NCI-H2081 treated with DMSO at 0.1 percent for 48 hours (cell line): ENCODE results near the gene SVOP.

Source experiments
- DNase-seq: peaks from one replicate; lab custom pipeline; 2025; lab: John Stamatoyannopoulos, UW

Gene SVOP

DNA sequence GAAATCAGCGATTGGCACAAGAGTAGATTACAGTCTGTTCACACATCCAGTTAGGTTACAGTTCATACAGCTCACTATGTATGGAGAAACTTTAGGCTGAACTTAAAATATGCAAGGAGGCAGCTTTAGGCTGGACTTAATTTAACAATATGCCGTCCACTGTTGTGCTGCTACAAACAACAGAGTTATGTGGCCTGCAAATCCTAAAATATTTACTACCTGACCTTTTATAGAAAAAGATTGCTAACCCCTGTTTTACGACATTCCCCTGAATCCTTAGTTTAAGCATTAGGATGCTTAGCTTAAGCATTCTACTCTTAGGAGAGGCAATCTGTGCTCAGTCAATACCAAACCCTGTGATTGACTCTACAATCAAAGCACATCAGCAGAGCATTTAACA is 90.1 kb downstream of the SVOP start:
- DNase-seq, result no peak

DNA sequence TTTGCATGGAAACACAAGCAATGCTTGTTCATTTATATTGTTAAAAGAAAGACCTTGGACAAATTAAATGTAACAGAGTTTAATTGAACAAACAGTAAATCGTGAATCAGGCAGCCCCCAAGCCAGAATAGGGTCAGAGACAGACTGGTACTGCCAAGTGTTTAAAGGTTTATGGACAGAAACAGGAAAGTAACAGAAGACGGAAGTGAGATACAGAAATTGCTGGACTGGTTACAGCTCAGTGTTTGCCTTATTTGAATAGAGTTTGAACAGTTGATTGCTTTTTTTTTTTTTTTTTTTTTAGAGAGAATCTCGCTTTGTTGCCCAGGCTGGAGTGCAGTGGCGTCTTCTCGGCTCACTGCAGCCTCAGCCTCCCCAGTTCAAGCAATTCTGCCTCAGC is 90.7 kb downstream of the SVOP start:
- DNase-seq, result no peak

DNA sequence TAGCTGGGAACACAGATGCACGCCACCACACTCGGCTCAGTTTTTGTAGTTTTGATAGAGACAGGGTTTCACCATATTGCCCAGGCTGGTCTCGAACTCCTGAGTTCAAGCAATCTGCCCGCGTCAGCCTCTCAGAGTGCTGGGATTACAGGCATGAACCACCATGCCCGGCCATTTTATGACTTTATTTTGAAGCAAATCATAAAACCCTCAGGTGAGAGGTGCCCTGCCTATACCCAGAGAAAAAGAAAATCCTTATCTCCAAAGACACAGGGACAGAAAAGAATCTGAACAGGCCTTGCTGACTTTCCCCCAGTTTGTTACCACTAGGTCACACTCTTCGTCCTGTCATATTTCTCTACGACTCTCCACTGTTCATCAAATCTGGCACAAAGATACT is 92.2 kb downstream of the SVOP start:
- DNase-seq, result no peak

DNA sequence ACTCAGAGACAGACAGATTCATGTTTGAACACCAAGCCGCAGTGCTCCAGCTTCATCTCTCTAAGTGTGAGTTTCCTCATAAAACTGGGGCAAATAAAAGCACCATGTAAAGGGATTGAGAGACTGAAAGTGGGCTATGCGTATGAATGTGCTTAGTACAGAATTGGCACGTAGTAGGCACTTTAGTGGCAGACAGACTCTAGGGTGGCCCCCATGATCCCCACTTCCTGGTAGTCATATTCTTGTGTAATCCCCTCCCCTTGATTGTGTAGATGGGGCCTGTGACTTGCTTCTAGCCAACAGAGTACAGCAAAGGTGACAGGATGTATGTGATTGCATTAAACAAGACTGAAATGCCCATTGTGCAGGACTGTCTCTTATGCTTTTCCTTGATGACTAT is 98.0 kb downstream of the SVOP start:
- DNase-seq, result no peak

DNA sequence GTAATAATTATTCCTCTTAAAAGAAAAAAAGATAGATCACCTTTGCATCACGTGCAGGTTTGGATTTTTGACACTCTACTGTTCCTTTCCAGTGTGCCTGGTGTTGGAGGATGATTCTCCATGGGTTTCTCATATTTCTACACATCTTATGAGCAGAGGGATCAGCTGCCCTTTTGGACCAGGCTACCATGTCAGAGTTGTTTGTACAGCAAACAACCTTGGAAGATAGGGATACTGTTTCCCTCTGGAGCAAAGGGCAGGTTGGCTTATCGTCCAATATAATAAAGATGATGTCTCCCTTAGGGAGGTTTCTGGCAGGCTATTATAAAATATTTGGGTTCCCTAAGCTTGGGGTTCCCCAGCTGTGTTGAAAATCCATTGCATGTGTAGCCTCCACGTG is 98.9 kb downstream of the SVOP start:
- DNase-seq, result no peak

DNA sequence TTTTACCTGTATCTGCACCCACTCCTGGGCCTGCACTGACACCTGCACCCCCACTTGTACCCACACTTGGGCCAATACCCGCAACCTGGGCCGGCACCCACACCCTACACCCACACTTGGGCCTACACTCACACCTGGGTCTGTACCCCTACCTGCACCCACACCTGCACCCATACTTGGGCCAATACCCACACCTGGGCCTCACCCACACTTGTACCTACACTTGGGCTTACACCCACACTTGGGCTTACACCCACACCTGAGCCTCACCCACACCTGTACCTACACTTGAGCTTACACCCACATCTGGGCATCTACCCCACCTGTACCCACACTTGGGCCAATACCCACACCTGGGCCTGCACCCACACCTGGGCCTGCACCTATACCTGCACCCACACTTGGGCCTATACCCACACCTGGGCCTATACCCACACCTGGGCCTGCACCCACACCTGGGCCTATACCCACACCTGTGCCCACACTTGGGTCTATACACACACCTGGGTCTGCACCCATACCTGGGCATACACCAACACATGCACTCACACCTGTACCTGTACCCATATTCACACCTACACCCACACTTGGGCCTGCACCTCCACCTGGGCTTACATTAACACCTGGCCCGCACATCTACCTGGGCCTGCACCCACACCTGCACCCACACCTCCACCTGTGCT is 101.8 kb downstream of the SVOP start:
- DNase-seq, result no peak

DNA sequence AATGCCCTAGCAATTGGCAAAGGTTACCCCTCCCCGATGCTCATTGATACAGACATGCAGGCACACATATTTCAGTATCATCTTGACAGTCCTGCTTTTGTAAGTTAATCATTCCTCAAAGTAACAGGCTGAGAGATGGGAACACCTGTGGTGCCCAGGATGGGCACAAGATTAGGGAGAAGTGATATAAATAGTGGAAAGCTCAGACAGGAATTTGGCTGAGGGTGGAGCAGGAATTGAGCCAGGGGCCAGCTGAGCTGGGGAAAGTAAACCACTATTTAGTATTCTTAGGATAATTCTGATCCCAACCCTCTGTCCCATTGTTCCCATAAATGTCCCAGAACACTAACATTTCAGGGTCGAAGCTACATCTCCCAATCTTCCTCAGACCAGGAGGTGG is 102.7 kb downstream of the SVOP start:
- DNase-seq, result no peak

DNA sequence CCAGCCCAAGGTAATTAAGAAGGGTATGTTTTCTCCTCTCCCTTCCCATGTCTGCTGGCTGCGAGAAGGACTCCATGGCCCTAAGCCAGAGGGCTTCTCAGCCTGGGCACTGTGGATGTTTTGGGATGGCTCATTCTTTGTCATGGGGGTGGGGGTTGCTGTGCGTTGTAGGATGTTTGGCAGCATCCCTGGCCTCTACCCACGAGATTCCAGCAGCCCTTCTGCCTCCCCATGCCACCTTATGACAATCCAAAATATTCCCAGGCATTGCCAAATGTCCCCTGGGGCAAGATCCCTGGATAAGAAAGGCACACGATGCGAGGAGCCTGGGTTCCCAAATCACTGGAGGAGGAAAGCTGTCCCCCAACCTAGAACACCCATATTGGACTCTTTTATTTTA is 104.5 kb downstream of the SVOP start:
- DNase-seq, result no peak

DNA sequence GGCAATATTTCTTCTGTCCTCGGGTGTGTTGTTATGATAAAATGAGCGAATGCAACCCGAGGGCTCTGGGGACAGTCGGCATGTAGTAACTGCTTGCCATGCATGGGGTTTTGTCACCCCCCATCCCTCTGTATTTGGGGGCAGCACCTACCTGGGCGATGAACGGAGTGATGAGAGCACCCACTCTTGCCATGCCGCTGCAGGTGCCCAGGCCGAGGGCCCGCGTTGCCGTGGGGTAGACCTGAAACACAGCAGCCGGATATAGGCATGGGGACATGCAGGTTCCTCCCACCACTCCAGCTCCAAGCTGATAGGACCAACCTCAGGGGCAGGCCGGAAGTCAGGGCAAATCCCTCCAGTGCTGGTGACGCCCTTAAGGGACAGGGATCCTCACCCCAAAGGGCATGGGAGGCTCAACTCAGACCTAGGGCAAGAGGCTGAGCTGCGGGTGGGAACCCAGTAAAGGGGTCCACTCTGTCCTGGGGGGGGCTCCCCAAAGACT is 105.2 kb downstream of the SVOP start:
- no peak for DNase-seq

DNA sequence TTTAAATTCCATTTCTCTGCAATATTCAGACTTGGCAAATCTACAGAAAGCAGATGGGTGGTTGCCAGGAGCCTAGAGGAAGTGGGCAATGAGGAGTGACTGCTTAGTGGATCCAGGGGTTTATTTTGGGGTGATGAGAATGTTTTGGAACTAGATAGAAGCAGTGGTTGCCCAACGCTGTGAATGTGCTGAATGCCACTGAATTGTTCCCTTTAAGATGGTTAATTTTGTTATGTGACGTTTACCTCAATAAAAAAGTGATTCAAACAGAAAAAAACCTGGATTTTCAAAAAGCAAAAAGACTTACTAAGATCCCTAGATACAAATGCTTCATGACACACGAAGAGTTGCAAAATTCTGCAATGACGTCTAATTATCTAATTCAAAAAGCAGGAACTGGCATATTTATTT is 106.7 kb downstream of the SVOP start:
- no peak for DNase-seq

DNA sequence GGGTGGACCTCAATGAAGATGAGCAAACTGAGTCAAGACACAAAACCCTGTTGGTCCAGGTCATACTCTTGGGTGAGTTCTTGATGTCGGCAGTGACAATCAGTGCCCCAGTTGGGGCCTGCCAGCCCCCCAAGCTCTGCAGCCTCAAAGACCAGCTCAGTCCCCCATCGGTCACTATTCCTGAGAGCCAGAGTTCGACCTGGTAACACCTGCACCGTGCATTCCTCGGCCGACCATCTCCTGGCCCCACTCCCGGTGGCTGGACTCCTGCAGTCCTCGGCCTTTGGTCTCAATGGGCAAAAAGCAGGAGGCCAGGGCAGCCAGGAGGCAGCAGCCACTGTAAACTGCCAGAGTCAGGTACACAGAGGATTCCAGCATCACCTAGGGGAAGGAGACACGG is 108.5 kb downstream of the SVOP start:
- DNase-seq, result no peak

DNA sequence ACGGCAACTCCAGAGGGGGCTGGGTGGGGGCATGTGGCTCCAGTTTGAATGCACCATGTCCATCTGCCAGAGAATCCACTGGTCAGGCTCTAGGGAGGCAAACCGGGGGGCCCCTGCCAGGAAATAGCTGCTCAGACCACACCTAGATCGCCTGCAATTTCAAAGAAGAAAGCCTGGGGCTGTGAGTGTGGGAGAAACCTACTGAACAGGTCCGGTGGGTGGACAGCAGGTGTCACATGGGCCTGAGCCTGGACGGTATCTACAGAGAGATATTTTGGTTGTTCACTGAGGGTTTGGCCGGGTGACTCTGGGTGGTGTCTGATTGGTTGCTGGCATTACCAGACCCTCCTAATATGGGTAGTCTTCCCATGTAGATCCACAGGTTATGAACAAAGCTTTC is 109.0 kb downstream of the SVOP start:
- no peak for DNase-seq

DNA sequence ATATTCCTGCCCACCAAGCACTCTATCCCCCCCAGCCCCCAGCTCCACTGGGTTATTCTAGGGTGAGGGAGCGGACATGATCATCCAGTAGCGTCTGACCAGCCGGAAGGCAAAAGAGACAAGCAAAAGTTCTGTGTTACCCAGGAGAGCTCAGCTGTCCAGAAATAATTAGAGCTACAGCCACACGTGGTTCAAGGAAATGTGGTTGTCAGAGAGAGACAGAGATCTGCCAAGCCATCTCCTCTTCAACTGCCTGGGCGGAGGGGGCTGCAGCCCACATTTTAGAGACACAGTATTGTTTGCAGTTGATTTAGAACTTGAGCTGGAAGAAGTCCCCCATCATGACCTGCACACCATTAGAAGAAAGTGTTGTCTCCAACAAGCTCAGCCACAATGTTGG is 110.5 kb downstream of the SVOP start:
- DNase-seq, result no peak

DNA sequence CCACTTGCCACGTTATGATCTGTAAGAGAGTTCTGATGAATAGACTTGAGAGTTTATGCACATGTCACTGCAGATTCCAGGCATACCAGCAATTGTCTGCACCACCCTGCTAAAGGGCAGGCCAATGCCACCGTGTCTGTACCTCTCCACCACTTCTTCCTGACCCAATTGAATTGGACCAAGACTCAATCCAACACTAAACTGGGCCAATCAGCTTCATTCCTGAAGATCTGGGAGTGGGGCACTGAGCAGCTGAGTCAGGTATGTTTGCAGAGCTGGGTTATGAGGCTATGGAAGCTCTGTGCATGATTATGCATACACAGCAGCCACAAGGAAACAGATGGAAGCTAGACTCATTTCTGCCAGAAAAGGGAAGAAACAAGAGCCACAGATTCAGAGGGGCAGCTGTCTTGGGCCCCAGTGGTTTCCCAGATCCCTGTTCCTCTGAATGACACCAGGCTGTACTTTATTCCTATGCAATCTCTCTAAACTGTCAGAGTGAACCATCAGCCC is 113.0 kb downstream of the SVOP start:
- DNase-seq, result no peak

DNA sequence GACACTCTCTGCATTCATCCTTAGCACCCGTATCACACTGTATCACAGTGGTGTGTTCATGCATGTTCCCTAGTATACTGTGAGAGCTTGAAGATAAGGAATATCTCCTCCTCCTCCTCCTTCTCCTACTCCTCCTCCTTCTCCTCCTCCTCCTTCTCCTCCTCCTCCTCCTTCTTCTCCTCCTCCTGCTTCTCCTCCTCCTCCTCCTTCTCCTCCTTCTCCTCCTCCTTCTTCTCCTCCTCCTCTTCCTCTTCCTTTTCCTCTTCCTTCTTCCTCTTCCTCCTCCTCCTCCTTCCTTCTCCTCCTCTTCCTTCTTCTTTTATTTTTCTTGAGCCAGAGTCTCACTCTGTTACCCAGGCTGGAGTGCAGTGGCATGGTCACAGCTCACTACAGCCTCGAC is 113.9 kb downstream of the SVOP start:
- no peak for DNase-seq

DNA sequence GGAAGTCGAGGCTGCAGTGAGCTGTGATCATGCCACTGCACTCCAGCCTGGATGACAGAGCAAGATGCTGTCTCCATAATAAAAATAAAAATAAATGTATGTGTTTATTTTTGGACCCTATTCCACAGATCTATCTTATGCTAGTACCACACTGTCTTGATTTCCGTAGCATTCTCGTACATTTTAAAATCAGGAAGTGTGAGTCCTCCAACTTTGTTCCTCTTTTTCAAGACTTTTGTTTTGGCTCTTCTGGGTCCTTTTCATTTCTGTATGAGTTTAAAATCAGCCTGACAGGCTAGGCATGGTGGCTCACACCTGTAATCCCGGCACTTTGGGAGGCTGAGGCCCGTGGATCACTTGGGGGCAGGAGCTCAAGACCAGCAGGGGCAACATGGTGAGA is 115.1 kb downstream of the SVOP start:
- no peak for DNase-seq

DNA sequence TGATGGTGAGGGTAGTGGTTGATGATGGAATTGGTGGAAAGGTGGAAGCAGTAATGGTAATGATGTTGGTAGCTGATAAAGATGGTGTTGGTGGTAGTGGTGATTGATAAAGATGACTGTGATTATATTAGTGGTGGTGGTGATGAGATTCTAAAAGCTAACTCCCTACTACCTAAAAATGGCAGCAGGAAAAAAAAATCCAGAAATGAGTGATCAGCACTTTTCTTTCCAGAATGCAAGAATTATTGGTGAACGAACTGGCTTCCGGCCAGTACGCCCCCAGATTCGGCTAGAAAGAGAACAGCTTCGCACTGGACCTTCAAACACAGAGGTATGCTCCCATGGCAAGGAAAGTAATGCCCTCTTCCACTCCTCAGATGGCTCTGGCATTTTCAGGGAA is 121.7 kb downstream of the SVOP start:
- DNase-seq, result no peak

DNA sequence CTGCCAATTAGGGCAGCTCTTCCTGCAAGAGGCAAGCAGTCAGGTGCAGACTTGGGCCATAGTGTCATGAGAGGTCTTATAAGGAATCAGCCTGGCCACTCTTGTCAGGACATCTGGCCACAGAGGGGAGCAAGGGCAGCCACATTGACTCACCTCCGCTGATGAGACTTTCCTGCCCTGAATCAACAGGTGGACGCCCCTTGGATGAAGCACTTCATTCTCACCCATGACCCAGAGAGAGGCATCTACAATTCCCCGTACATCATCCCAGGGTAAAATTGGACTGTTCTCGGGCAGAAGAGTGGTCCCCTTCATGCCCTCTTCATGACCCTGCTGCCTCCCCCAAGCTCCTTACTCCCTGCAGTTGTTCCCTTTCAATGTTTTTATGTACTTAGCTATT is 124.1 kb downstream of the SVOP start:
- DNase-seq, result no peak

DNA sequence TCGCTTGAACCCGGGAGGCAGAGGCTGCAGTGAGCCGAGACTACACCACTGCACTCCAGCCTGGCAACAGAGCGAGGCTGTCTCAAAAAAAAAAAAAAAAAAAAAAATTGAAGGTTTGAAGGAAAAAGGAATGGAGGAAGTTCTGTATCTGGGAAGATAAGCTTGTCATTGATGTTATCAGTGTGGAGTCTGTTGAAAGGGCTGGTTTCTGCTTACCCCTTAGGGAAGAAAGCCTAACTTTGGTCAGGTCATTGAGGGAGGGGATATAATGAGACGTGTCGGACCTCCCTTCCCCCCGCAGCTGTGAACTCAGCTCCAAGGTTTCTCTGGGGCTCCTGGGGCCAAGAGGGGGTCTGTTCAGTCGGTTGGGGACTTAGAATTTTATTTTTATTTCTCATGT is 124.5 kb downstream of the SVOP start:
- DNase-seq, result no peak

DNA sequence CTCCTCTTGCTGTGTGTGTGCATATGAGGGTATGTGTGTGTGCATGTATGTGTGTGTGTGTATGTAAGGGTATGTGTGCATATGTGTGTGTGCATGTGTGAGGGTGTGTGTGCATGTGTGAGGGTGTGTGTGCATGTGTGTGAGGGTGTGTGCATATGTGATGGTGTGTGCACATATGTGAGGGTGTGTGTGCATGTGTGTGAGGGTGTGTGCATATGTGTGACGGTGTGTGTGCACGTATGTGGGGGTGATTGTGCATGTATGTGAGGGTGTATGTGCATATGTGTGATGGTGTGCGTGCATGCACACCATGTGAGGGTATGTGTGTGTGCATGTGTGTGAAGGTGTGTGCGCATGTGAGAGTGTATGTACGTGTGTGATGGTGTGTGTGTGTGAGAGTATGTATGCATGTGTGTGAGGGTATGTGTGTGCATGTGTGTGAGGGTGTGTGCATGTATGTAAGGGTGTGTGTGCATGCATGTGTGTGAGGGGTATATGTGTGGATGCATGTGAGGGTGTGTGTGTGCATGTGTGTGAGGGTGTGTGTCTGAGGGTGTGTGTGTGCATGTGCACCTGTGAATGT is 125.6 kb downstream of the SVOP start:
- no peak for DNase-seq

DNA sequence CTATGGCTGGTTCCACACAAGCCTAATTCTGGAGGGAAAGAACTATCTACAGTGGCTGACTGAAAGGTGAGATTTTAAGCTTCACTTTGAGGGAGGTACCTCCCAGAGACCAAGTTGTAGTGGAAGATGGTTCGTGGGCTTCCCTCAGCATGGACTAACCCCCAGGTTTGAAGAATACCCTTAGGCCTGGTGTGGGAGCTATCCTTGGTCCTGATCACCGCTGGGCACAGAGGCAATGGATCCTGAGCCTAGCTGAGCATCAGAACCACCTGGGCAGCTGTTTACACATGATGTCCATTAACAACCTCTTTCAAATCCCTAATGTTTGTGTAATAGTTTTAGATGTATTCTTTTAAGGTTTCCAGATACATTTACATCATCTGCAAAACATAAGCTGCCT is 130.7 kb downstream of the SVOP start:
- DNase-seq, result no peak

DNA sequence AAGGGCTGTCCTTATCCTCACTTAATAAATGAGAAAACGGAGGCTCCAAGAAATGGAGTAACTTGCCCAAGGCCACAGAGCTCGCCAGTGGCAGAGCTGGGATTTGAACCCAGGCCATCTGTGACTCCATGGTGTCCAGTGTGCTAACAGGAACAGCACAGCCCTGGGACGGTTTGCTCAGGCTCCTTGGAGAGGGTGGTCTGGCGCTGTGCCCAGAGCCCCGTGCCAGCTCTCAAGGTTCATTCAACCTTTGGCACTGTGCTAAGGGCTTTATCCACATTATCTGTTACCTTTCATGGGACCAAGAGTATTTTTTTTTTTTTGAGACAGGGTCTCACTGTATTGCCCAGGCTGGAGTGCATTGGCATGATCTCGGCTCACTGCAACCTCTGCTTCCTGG is 132.8 kb downstream of the SVOP start:
- DNase-seq, result no peak

DNA sequence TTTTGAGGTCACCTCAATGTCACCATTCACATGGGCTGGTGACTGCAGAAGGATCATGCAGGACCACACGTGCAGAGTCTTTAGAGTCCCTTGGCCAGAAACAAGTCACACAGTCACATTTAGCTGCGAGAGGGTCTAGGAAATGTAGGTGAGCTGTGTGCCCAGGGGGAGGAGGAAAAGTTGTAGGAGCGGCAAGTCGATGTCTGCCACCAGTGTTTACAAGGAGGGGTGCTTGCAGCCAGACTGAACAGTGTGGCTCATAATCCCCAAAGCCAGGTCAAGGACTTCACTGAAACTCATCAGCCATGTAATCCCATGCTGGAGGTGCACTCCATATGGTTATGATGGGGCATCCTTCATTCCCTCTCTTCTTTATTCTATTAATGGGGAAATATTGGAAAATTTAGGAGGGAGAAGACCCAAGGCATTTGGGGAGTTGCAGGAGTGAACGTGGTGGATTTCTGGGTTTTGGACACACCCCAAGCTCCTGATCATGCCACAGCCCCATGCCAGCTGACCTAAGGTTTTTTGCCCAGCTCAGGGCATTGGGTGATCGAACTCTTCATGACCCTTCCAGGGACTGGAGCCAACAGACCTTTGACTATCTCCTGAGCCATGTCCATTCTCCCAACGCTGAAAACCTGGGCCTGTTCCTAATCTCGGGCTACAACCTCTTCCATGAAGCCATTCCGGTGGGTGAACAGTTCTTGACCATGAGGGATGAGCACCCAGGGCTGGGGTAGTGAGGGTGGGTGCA is 133.8 kb downstream of the SVOP start:
- DNase-seq, result no peak
